Astrocyte (in vitro differentiated cells and primary cell): ENCODE data around the gene TIGD1.

Experiments
- EZH2 ChIP-seq: IDR thresholded peaks from 2 replicates; pipeline ENCODE4 v1.6.1; 2012; ENCODE audit warnings: mild to moderate bottlenecking, low read length, inconsistent platforms; ENCODE audit not compliant: insufficient read depth
- TF ChIP-seq, protein P1 (sequence below): IDR thresholded peaks from 2 replicates; pipeline ENCODE4 v1.5.1; 2011; ENCODE audit warnings: low read depth, mild to moderate bottlenecking, inconsistent platforms, low read length, moderate library complexity; ENCODE audit not compliant: insufficient read depth

DNA sequence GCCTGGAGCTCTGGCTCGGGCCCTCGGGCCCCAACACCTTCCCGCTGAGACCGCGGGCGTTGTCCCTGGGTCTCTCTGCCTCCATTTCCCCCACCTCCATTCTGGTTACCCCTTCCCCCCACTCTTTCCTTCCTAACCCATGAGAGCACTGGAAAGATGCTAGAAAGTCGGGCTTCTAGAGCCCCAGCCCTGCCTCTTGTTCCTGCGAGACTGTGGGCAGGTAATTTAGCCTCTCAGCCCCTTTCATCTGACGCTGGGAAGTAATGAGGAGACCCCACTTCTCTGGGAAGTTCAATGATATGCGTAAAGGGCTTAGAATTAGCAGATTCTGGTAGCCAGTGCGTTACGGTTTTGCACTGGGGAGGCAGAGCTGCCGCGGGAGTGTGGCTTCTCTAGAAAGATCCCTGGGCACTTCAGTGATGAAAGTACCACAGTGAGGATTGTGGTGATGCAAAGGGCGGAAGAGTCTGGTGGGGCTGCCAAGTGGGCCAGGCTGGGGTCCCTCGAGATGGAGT, 46.5 kb downstream of the TIGD1 start:
- peak; percentile 86 for TF ChIP-seq EZH2
- TF ChIP-seq, protein P1, sequence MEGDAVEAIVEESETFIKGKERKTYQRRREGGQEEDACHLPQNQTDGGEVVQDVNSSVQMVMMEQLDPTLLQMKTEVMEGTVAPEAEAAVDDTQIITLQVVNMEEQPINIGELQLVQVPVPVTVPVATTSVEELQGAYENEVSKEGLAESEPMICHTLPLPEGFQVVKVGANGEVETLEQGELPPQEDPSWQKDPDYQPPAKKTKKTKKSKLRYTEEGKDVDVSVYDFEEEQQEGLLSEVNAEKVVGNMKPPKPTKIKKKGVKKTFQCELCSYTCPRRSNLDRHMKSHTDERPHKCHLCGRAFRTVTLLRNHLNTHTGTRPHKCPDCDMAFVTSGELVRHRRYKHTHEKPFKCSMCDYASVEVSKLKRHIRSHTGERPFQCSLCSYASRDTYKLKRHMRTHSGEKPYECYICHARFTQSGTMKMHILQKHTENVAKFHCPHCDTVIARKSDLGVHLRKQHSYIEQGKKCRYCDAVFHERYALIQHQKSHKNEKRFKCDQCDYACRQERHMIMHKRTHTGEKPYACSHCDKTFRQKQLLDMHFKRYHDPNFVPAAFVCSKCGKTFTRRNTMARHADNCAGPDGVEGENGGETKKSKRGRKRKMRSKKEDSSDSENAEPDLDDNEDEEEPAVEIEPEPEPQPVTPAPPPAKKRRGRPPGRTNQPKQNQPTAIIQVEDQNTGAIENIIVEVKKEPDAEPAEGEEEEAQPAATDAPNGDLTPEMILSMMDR: no peak
